ENCODE results near the gene TK2.

DNA sequence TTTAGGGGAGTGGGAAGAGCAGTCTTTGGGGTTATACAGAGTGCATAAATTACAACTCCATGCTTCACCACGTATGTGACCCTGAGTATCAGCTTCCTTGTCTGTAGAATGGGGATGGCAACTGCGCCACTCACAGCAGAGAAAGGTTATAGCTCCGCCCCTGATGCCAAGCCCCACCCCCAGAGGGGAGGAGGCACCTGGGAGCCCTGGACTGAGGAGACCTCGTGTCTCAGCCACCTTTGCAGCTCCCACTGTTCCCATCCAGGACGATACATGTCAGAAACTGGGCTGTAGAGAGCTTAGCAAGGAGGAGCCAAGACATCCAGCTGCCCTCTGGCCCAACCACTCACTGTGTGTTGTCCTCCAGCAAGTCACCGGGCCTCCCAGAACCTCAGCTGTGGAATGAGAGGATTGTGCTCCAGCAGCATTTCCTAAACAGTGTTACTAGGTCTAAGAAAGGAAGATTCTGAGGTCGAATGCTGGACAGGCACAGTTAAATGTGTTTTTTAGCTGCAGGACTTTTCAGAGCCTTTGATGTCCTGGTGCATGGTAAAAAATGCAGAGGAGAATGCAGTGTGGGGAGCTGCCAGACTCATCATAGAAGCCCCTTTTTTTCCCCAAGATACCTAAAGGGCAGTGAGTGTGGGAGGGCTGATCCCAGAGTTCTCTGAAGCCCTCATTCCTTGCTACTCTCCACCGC is 73.4 kb downstream of the TK2 start:
- TF ChIP-seq, protein P1, sequence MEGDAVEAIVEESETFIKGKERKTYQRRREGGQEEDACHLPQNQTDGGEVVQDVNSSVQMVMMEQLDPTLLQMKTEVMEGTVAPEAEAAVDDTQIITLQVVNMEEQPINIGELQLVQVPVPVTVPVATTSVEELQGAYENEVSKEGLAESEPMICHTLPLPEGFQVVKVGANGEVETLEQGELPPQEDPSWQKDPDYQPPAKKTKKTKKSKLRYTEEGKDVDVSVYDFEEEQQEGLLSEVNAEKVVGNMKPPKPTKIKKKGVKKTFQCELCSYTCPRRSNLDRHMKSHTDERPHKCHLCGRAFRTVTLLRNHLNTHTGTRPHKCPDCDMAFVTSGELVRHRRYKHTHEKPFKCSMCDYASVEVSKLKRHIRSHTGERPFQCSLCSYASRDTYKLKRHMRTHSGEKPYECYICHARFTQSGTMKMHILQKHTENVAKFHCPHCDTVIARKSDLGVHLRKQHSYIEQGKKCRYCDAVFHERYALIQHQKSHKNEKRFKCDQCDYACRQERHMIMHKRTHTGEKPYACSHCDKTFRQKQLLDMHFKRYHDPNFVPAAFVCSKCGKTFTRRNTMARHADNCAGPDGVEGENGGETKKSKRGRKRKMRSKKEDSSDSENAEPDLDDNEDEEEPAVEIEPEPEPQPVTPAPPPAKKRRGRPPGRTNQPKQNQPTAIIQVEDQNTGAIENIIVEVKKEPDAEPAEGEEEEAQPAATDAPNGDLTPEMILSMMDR (IDR thresholded peaks at IDR 0.05 in 8 of 11, conservative IDR thresholded peaks at IDR 0.05 in 3 of 11), result no peak
- TF ChIP-seq POLR2A (IDR thresholded peaks at IDR 0.05), result no peak
